Measurements from ENCODE around the gene NOX4. TPM values are rescaled to one million over a fixed set of nuclear protein-coding genes. Genes with fewer than 3 reads are reported as not detected.
A peak's percentile ranks its signal among the peaks of the same experiment; 100 is the strongest.

The NOX4 gene
- polyA plus RNA-seq, 2 of the 4 experiments (the other 2 are of a cell fraction) = 0.04 TPM; not detected in 1

DNA sequence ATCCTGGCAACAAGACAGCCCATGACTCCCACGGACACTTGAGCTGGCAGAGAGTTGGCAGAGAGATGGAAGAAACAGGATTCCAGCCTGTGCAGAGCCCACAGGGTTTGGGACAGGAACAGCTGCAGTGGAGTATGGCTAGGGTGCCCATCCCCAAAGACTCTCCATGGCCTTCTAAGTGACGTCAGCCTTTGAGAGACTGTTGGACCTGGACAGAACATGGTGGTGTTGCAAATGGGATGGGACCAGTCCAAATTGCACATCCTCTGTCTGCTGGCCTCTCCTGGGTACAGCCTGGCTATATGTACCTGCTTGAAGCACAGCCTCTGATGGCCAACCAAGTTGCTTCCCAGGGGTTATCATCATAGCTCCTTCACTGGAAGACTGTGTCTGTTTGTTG is 34.5 kb downstream of the NOX4 start:
- no peak for FAIRE-seq
- no peak for ATAC-seq
- POLR2A ChIA-PET = no interaction called here
- WGBS (ENCODE audit: missing lambda C conversion rate) = 0% methylated on average over 2 of the region's 2 CpGs
- no peak for DNase-seq (ENCODE audit: low read depth in 1 of 2, low spot score in 1 of 2)
- Histone ChIP-seq H3K4me2 (no peak overlapping the region), H3K4me1 (no peaks in the 10 kb centered on the region), H3K27ac (no peak overlapping the region), H3K9me3 (no peaks in the 10 kb centered on the region), H3K4me3 (no peak overlapping the region)
- CTCF ChIA-PET = no interaction called here
- TF ChIP-seq USF2 (IDR thresholded peaks at IDR 0.05) (no peak), CBX2 (IDR thresholded peaks at IDR 0.05; ENCODE audit: borderline replicate concordance, low read depth) (no peak), FOSB (CRISPR knock-in tag; IDR thresholded peaks at IDR 0.05) (no peak), POLR2AphosphoS2 (conservative IDR thresholded peaks at IDR 0.05; ENCODE audit: low read length) (no peak), HOXB5 (CRISPR knock-in tag; IDR thresholded peaks at IDR 0.05) (no peak), HEYL (CRISPR knock-in tag; IDR thresholded peaks at IDR 0.05) (no peak), KDM5A (IDR thresholded peaks at IDR 0.05) (no peak), ZSCAN20 (CRISPR knock-in tag; IDR thresholded peaks at IDR 0.05) (no peak), JUNB (IDR thresholded peaks at IDR 0.05) (no peak), NFE2L2 (conservative IDR thresholded peaks at IDR 0.05; ENCODE audit: low read length) (no peak), NR3C1 (IDR thresholded peaks at IDR 0.05) (no peak), HDAC2 (IDR thresholded peaks at IDR 0.05) (no peak), NPAS2 (CRISPR knock-in tag; IDR thresholded peaks at IDR 0.05; ENCODE audit: borderline replicate concordance) (no peak), ZFP36 (IDR thresholded peaks at IDR 0.05; ENCODE audit: borderline replicate concordance, partially characterized antibody) (no peak), KDM1A (IDR thresholded peaks at IDR 0.05; ENCODE audit: low read depth) (no peak), ESRRA (IDR thresholded peaks at IDR 0.05; ENCODE audit: borderline replicate concordance, low read length) (no peak), FOXS1 (CRISPR knock-in tag; IDR thresholded peaks at IDR 0.05) (no peak)
- TF ChIP-seq, protein P1, sequence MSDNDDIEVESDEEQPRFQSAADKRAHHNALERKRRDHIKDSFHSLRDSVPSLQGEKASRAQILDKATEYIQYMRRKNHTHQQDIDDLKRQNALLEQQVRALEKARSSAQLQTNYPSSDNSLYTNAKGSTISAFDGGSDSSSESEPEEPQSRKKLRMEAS (IDR thresholded peaks at IDR 0.05) = no peak
- TF ChIP-seq, protein P2, sequence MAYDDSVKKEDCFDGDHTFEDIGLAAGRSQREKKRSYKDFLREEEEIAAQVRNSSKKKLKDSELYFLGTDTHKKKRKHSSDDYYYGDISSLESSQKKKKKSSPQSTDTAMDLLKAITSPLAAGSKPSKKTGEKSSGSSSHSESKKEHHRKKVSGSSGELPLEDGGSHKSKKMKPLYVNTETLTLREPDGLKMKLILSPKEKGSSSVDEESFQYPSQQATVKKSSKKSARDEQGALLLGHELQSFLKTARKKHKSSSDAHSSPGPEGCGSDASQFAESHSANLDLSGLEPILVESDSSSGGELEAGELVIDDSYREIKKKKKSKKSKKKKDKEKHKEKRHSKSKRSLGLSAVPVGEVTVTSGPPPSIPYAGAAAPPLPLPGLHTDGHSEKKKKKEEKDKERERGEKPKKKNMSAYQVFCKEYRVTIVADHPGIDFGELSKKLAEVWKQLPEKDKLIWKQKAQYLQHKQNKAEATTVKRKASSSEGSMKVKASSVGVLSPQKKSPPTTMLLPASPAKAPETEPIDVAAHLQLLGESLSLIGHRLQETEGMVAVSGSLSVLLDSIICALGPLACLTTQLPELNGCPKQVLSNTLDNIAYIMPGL (CRISPR knock-in tag; IDR thresholded peaks at IDR 0.05; ENCODE audit: borderline replicate concordance) = no peak

DNA sequence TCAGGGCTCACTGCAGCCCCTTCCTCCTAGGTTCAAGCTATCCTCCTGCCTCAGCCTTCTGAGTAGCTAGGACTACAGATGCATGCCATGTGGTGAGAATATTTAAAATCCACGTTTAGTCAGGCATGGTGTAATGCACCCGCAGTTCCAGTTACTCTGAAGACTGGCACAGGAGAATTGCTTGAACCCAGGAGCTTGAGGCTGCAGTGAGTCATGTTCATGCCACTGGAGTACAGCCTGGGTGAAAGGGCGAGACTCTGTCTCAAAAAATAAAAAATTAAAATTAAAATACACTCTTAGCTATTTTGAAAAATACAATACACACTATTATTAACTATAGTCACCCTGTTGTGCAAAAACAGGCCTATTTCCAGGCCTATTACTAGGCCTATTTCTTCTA is 38.4 kb downstream of the NOX4 start:
- ATAC-seq (no peak), FAIRE-seq (no peak), DNase-seq (ENCODE audit: low read depth in 1 of 2, low spot score in 1 of 2) (no peak)
- Histone ChIP-seq H3K4me1 (no peaks in the 10 kb centered on the region), H3K4me2 (no peak overlapping the region), H3K27ac (no peak overlapping the region), H3K9me3 (no peaks in the 10 kb centered on the region), H3K4me3 (no peak overlapping the region)
- ChIA-PET CTCF (no interaction called here), POLR2A (no interaction called here)
- 7% methylated on average over 3 of the region's 3 CpGs for WGBS (ENCODE audit: missing lambda C conversion rate)
- no peak for TF ChIP-seq HOXA7 (CRISPR knock-in tag; IDR thresholded peaks at IDR 0.05)

- POLR2A ChIA-PET = no interaction called here
- CTCF ChIA-PET = no interaction called here
- ATAC-seq = no peak
- Histone ChIP-seq H3K4me2 (no peak overlapping the region), H3K4me1 (no peaks in the 10 kb centered on the region), H3K9me3 (no peaks in the 10 kb centered on the region), H3K4me3 (no peak overlapping the region), H3K27ac (no peak overlapping the region)
- TF ChIP-seq ZC3H11A (IDR thresholded peaks at IDR 0.05) (no peak), MAFK (IDR thresholded peaks at IDR 0.05; ENCODE audit: partially characterized antibody) (peak; percentile 48)
- FAIRE-seq = no peak
- no peak for DNase-seq (ENCODE audit: low read depth in 1 of 2, low spot score in 1 of 2)
Measured at GRCh38 chr11:89447845-89448244, 43.3 kb downstream of the NOX4 start.

Data from A549 (cell line).